ENCODE data around the gene SLC35G6. TPM values are rescaled to one million over a fixed set of nuclear protein-coding genes. Genes with fewer than 3 reads are reported as not detected.

Gene SLC35G6
- total RNA-seq, 2 experiments from 2014 or later = not detected

DNA sequence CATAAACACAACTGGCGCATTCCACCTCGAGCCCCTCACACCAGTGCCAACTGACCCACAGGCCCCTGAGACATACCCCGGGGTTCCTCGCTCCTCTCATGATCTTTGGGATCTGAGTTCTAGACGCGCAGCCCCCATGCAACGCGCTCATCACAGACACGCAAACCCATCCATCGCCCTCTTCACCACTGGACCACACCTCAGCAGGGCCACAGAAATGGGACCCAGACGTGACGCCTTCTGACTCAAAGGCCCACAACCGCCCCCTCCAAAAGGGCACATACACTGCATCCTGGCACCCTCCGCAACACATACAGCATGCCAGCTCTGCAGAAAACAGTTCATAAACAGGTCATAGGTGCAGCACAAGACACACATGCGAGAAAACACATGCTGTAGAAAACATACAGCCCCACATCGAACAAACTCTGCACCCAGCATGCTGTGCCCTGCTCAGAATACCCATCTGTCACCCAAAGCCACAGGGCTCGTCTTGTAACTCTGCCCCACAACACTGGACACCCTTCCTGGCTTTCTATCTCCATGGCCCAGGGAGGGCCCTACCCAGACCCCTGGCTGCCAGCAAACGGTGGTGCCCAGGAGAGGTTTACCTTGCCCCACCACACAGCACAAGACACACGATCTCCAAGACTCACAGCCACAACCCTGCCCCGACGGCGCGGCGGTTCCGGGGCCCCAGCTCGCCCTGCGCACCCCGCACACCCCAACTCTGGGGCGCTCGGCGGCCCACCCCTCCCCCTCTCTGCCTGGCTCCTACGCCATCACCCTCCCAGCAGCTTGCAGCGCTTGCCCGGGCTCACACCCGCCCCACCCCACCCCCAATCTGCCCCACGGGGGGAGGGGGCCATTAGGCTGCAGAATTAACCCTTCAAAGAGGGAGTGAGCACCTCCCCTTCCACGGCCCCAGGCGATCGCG, 2.7 kb upstream of the SLC35G6 start:
- Histone ChIP-seq H3K36me3 (ENCODE audit: insufficient read depth, low read length) (no peaks in the 10 kb centered on the region), H3K4me3 (ENCODE audit: low read depth, low read length, poor library complexity, severe bottlenecking) (peak overlapping the region; percentile 72), H3K9me2 (ENCODE audit: insufficient read depth, low read length) (no peaks in the 10 kb centered on the region), H3K79me2 (ENCODE audit: insufficient read depth, low read depth, low read length) (no peaks in the 10 kb centered on the region), H3K4me2 (ENCODE audit: low read length) (peak overlapping the region; percentile 66), H3K4me1 (ENCODE audit: insufficient read depth, low read length, poor library complexity, severe bottlenecking) (peaks cover 17% of the 10 kb centered on the region), H2AFZ (ENCODE audit: low read length) (peak overlapping the region; percentile 59; the same call in 1 of the 2 replicates), H3K9me3 (ENCODE audit: low read length) (no peaks in the 10 kb centered on the region), H4K20me1 (ENCODE audit: insufficient read depth, low read length) (no peaks in the 10 kb centered on the region), H3K27ac (ENCODE audit: low read depth, low read length, poor library complexity, severe bottlenecking) (no peak overlapping the region)
- POLR2A ChIA-PET = no interaction called here
- intact Hi-C loops (cut with micrococcal nuclease; ENCODE audit: unreplicated experiment) = no loop called here
- TF ChIP-seq, protein P1, sequence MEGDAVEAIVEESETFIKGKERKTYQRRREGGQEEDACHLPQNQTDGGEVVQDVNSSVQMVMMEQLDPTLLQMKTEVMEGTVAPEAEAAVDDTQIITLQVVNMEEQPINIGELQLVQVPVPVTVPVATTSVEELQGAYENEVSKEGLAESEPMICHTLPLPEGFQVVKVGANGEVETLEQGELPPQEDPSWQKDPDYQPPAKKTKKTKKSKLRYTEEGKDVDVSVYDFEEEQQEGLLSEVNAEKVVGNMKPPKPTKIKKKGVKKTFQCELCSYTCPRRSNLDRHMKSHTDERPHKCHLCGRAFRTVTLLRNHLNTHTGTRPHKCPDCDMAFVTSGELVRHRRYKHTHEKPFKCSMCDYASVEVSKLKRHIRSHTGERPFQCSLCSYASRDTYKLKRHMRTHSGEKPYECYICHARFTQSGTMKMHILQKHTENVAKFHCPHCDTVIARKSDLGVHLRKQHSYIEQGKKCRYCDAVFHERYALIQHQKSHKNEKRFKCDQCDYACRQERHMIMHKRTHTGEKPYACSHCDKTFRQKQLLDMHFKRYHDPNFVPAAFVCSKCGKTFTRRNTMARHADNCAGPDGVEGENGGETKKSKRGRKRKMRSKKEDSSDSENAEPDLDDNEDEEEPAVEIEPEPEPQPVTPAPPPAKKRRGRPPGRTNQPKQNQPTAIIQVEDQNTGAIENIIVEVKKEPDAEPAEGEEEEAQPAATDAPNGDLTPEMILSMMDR (conservative IDR thresholded peaks at IDR 0.05; ENCODE audit: low read length) = no peak
- no peak for TF ChIP-seq EZH2phosphoT487 (IDR thresholded peaks at IDR 0.05; ENCODE audit: borderline replicate concordance, low read depth, low read length)
- DNase-seq (ENCODE audit: low spot score) = no peak
- BruUV-seq (replicated peaks) = no TSS peak
- CTCF ChIA-PET (ENCODE audit: unreplicated experiment) = interaction anchor here (0.6 kb wide), 1 partner anchor 42 kb away, joined by 3 read pairs; no protein-coding TSS in a partner anchor

- intact Hi-C loops (cut with micrococcal nuclease; ENCODE audit: unreplicated experiment) = loop anchor here (5.0 kb wide), 3 partner anchors 227 to 363 kb away; partner anchors contain the start of genes CTDNEP1, ELP5 and PHF23
- no peaks in the 10 kb centered on the region for H3K36me3 ChIP-seq (ENCODE audit: insufficient read depth, low read length)
- BruUV-seq (replicated peaks) = no TSS peak
- ChIA-PET CTCF (ENCODE audit: unreplicated experiment) (interaction anchor here (0.6 to 0.8 kb wide), 2 partner anchors 41 to 43 kb away, joined by 3 read pairs; no protein-coding TSS in a partner anchor), POLR2A (no interaction called here)
- no peak for TF ChIP-seq EZH2phosphoT487 (IDR thresholded peaks at IDR 0.05; ENCODE audit: borderline replicate concordance, low read depth, low read length)
- TF ChIP-seq, protein P1 (conservative IDR thresholded peaks at IDR 0.05; ENCODE audit: low read length) = no peak
- no peaks in the 10 kb centered on the region for H3K79me2 ChIP-seq (ENCODE audit: insufficient read depth, low read depth, low read length)
- H3K9me3 ChIP-seq (ENCODE audit: low read length) = no peaks in the 10 kb centered on the region
- peak within 1 kb of the TSS; percentile 76 for H3K4me2 ChIP-seq (ENCODE audit: low read length)
- peak within 1 kb of the TSS; percentile 72 for H3K4me3 ChIP-seq (ENCODE audit: low read depth, low read length, poor library complexity, severe bottlenecking)
- H3K27ac ChIP-seq (ENCODE audit: low read depth, low read length, poor library complexity, severe bottlenecking) = no peak within 1 kb of the TSS
- peak within 1 kb of the TSS; percentile 59; the same call in 1 of the 2 replicates for H2AFZ ChIP-seq (ENCODE audit: low read length)
- H3K9me2 ChIP-seq (ENCODE audit: insufficient read depth, low read length) = no peaks in the 10 kb centered on the region
- H4K20me1 ChIP-seq (ENCODE audit: insufficient read depth, low read length) = no peaks in the 10 kb centered on the region
- DNase-seq (ENCODE audit: low spot score) = peak; percentile 35
- peaks cover 17% of the 10 kb centered on the region for H3K4me1 ChIP-seq (ENCODE audit: insufficient read depth, low read length, poor library complexity, severe bottlenecking)
Observed at GRCh38 chr17:7479213-7480088, 1.8 kb upstream of the SLC35G6 start, which contains the start of gene ZBTB4. ZBTB4 (minus strand) TSS chr17:7479631; CDS start chr17:7466801, 12,830 bp downstream.
